ENCODE results near the gene MGRN1.
A peak's percentile ranks its signal among the peaks of the same experiment; 100 is the strongest.

Gene MGRN1

DNA sequence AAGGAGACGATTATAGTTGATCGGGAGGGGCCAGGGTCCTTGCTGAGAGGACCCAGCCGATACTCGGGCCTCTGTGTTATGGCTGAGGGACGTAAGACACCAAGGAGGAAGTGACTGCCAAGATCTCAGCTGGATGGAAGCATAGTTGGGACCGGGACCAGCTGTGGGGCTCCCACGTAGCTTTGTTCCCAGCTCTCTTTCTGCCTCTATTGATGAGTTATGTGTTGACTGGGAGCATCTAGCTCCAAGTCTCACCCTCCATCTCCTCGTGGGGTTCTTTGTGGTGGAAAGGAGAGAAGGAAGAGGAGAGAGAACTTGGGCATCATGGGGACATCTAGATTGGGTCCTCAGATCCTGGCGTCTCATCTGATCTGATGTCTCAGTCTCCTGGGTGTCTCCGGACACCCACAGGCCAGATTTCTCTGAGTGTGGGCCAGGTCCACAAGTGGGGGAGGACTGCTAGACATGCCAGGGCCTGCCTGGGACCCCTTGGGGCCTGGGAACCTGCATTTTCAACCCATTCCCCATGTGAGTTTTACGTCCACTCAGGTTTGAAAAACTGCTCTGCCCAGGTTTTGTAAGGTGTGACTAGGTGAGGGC, 1.0 kb downstream of the MGRN1 start:
- peak overlapping the region; percentile 98 for H3K4me3 Mint-ChIP-seq
- H3K4me1 Mint-ChIP-seq (ENCODE audit: low read depth) = peaks cover 57% of the 10 kb centered on the region

DNA sequence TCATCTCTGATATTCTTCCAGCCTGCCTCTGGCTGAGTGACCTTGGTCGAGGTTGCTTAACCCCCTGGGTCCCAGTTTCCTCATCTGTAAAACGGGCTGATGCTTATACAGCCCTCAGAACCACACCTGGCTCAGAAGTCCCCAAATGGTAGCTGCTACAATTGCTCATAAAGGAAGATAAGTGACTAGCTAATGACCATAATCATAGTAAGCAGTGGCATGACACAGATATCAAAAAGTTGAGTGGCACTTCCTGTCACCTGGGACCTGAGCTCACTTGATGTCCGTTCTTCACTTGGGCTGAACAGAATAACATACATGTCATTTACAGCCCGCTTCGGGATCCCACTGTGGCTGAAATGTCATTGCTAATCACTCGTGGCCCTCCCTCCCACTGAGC, 1.8 kb downstream of the MGRN1 start:
- peak overlapping the region; percentile 97 for H3K27ac Mint-ChIP-seq
- no peaks in the 10 kb centered on the region for H3K27me3 Mint-ChIP-seq
- peaks cover 51% of the 10 kb centered on the region for H3K36me3 Mint-ChIP-seq (ENCODE audit: low read depth)
- no peaks in the 10 kb centered on the region for H3K9me3 Mint-ChIP-seq
- H3K4me1 Mint-ChIP-seq (ENCODE audit: low read depth) = peaks cover 57% of the 10 kb centered on the region
- peak overlapping the region; percentile 98 for H3K4me3 Mint-ChIP-seq
- intact Hi-C loops (cut with micrococcal nuclease) = loop anchor here (5.0 kb wide), 1 partner anchor 36 kb away; no protein-coding TSS in a partner anchor

More for the DNA sequence above, 1.0 kb downstream of the MGRN1 start:
- Mint-ChIP-seq H3K27ac (peak overlapping the region; percentile 97), H3K9me3 (no peaks in the 10 kb centered on the region), H3K27me3 (no peaks in the 10 kb centered on the region), H3K36me3 (ENCODE audit: low read depth) (peaks cover 51% of the 10 kb centered on the region)
- intact Hi-C loops (cut with micrococcal nuclease) = loop anchor here (5.0 kb wide), 1 partner anchor 37 kb away; no protein-coding TSS in a partner anchor

DNA sequence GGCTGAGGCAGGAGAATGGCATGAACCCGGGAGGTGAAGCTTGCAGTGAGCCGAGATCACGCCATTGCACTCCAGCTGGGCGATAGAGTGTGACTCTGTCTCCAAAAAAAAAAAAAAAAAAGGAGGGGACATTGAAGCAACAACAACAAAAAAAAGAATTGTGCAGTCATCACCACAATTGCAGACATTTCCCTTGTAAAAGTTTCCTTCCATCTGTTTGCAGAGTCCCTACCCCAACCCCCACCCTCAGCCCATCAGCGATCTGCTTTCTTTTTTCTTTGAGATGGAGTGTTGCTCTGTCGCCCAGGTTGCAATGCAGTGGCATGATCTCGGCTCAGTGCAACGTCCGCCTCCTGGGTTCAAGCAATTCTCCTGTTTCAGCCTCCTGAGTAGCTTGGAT, 3.7 kb downstream of the MGRN1 start:
- H3K9me3 Mint-ChIP-seq = no peaks in the 10 kb centered on the region
- H3K4me3 Mint-ChIP-seq = no peak overlapping the region
- H3K36me3 Mint-ChIP-seq (ENCODE audit: low read depth) = peaks cover 59% of the 10 kb centered on the region
- H3K4me1 Mint-ChIP-seq (ENCODE audit: low read depth) = peaks cover 52% of the 10 kb centered on the region
- no peak overlapping the region for H3K27ac Mint-ChIP-seq
- H3K27me3 Mint-ChIP-seq = no peaks in the 10 kb centered on the region
- intact Hi-C loops (cut with micrococcal nuclease) = loop anchor here (5.0 kb wide), 1 partner anchor 34 kb away; no protein-coding TSS in a partner anchor

DNA sequence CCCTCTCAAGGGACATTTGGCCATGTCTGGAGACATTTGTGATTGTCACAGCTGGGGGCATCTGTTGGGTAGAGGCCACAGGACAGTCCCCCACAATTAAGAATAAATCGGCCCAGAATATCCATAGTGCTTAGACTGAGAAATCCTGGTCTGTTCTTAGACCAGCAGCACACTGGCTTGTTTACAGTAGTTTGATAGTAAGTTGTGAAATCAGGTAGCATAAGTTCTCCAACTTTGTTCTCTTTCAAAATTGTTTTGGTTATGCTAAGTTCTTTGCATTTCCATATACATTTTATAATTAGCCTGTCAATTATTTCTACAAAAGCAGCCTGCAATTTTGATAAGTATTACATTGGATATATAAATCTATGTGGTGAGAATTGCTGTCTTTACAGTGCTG, 6.8 kb downstream of the MGRN1 start:
- intact Hi-C loops (cut with micrococcal nuclease) = no loop called here
- Mint-ChIP-seq H3K4me3 (no peak overlapping the region), H3K36me3 (ENCODE audit: low read depth) (peaks cover 72% of the 10 kb centered on the region)

DNA sequence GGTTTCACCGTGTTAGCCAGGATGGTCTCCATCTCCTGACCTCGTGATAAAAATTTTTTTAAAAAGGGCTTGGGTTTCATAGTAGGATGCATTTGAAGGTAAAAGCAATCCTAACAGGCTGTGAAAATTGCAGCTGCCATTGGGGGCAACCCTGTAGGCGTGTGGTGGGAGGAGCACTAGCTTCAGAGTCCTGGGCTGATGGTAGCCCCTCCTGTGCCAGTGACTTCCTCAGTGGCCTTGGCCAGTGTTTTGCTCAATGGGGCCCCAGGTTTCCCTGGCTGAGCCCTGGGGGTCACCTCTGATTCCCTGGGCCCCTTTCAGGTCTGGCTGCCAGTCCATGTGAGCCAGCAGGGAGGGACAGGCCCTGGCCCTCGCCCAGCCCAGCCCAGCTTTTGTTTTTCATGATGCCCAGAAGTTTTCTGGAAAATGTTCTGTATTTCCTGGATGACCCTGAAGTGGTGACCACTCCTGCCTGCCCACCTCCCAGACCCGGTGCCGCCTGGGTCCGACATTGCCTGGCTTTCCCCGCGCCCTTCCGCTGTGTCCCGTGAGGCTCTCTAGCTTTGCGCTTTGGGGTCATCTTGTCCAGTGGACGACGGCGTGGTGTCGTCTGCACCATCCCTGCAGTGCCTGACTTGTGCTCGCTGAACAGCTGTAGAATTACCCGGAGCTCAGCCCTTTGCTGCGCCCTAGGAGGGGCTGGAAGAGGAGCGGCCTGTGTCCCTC, 9.4 kb downstream of the MGRN1 start:
- no peak overlapping the region for H3K27ac Mint-ChIP-seq
- peaks cover 33% of the 10 kb centered on the region for H3K4me1 Mint-ChIP-seq (ENCODE audit: low read depth)
- H3K27me3 Mint-ChIP-seq = no peaks in the 10 kb centered on the region
- H3K9me3 Mint-ChIP-seq = no peaks in the 10 kb centered on the region
- no peak overlapping the region for H3K4me3 Mint-ChIP-seq
- H3K36me3 Mint-ChIP-seq (ENCODE audit: low read depth) = peaks cover 72% of the 10 kb centered on the region
- intact Hi-C loops (cut with micrococcal nuclease) = no loop called here

More for the DNA sequence above, 6.8 kb downstream of the MGRN1 start:
- Mint-ChIP-seq H3K4me1 (ENCODE audit: low read depth) (peaks cover 45% of the 10 kb centered on the region), H3K27me3 (no peaks in the 10 kb centered on the region), H3K27ac (no peak overlapping the region), H3K9me3 (no peaks in the 10 kb centered on the region)

DNA sequence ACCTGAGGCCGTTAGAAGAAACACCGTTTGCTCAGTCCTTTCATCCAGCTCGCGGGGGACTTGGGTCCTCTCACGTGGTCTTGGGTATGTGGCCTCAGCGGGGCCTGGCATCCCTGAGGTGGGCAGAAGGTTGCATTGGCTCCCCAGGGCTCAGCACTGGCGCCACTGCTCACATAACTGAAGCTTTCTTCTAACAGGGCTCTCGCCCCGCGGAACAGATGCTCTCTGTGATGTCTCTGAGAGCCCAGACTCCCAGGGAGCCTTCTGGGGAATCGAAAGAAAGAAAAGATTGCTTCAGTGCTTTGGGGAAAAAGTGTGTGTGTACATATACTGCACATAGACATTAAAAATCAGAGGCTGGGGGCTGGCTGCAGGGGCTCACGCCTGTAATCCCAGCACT, 10.1 kb downstream of the MGRN1 start:
- Mint-ChIP-seq H3K27me3 (no peaks in the 10 kb centered on the region), H3K9me3 (no peaks in the 10 kb centered on the region), H3K4me3 (no peak overlapping the region), H3K4me1 (ENCODE audit: low read depth) (peaks cover 37% of the 10 kb centered on the region), H3K27ac (no peak overlapping the region), H3K36me3 (ENCODE audit: low read depth) (peaks cover 72% of the 10 kb centered on the region)
- intact Hi-C loops (cut with micrococcal nuclease) = no loop called here

DNA sequence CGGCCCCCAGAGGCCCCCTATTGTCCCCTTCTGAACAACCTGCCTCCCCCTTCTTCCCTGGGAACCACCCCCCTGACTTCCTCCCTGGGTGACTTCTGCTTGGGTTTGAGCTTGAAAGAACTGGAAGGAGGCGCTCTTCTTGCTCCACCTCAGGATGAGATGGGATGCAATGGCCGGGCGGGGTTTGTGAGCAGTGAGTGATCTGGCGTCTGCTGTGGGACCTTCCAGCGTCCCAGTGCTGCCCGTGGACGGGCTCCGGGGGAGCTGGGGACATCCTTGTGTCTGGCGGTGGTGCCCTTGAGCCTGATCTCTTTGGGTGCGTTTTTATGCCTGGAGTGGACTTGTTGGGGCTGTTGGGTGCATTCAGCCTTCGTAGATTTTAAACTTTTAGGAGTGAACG, 11.6 kb downstream of the MGRN1 start:
- H3K4me3 Mint-ChIP-seq = no peak overlapping the region
- H3K36me3 Mint-ChIP-seq (ENCODE audit: low read depth) = peaks cover 78% of the 10 kb centered on the region
- peaks cover 52% of the 10 kb centered on the region for H3K4me1 Mint-ChIP-seq (ENCODE audit: low read depth)
- H3K27ac Mint-ChIP-seq = peak overlapping the region; percentile 8
- intact Hi-C loops (cut with micrococcal nuclease) = no loop called here
- H3K9me3 Mint-ChIP-seq = no peaks in the 10 kb centered on the region
- H3K27me3 Mint-ChIP-seq = no peaks in the 10 kb centered on the region

DNA sequence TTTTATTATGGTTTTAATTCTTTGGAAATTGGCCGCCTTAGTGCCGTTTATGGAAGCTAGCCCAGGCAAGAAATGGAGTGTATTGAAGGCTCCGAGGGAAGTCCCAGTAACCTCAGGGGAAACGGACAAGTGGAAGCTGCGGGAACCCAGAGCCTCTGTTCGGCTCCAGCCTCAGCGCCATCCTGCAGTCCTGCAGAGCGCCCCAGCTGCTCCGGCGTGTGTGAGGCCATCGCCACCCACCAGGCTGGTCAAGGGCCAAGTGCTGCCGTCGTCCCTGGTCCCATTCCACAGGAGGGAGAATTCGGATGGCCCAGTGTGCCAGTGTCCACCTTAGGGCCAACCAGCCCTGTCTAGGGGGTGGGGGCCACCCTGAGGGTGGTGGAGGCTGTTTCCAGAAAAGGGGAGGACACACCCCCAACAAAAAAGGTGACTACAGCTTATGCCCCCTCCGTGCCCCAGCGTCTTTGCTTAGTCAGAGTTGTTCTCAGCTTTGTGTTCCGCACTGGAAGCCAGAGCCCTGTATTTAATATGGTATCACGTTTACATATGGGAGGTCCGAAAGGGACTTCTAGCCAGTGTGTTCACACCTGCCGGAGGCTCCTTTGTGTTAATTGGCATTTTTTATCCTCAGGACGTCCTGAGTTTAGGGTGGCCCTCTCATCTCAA, 13.0 kb downstream of the MGRN1 start:
- H3K4me1 Mint-ChIP-seq (ENCODE audit: low read depth) = peaks cover 61% of the 10 kb centered on the region
- no peaks in the 10 kb centered on the region for H3K27me3 Mint-ChIP-seq
- peaks cover 72% of the 10 kb centered on the region for H3K36me3 Mint-ChIP-seq (ENCODE audit: low read depth)
- no peak overlapping the region for H3K4me3 Mint-ChIP-seq
- H3K9me3 Mint-ChIP-seq = no peaks in the 10 kb centered on the region
- intact Hi-C loops (cut with micrococcal nuclease) = no loop called here
- peak overlapping the region; percentile 42 for H3K27ac Mint-ChIP-seq

DNA sequence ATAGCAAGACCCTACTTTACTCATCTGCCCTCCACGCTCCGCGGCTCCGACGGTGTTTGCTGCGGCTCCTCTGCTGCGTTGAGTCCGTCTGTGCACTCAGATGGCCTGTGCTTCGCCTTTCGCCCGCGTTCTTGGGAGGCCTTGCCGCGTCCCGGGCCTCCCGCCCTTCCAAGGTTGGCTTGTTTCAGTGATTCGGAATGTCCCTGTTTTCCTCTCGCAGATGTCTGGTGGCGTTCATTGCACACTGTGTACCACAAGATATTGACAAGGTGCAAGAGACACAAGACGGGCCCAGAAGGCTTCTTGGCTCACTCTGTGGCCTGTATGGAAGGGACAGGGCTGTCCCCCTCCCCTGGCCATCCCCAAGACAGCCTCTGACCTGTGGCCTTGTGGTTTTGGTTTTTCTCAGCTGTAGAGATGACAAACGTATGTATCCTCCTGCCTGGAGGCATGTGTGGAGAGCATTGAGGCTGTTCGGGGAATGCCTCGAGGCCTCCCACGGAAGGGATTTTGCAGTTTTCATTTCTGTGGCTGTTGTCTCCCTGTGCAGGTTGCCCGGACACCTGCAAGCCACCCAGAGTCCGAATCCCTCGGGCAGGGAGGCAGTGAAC, 15.4 kb downstream of the MGRN1 start:
- no peak overlapping the region for H3K4me3 Mint-ChIP-seq
- peaks cover 73% of the 10 kb centered on the region for H3K36me3 Mint-ChIP-seq (ENCODE audit: low read depth)
- peak overlapping the region; percentile 61 for H3K27ac Mint-ChIP-seq
- intact Hi-C loops (cut with micrococcal nuclease) = no loop called here
- no peaks in the 10 kb centered on the region for H3K9me3 Mint-ChIP-seq
- H3K4me1 Mint-ChIP-seq (ENCODE audit: low read depth) = peaks cover 52% of the 10 kb centered on the region
- H3K27me3 Mint-ChIP-seq = no peaks in the 10 kb centered on the region

DNA sequence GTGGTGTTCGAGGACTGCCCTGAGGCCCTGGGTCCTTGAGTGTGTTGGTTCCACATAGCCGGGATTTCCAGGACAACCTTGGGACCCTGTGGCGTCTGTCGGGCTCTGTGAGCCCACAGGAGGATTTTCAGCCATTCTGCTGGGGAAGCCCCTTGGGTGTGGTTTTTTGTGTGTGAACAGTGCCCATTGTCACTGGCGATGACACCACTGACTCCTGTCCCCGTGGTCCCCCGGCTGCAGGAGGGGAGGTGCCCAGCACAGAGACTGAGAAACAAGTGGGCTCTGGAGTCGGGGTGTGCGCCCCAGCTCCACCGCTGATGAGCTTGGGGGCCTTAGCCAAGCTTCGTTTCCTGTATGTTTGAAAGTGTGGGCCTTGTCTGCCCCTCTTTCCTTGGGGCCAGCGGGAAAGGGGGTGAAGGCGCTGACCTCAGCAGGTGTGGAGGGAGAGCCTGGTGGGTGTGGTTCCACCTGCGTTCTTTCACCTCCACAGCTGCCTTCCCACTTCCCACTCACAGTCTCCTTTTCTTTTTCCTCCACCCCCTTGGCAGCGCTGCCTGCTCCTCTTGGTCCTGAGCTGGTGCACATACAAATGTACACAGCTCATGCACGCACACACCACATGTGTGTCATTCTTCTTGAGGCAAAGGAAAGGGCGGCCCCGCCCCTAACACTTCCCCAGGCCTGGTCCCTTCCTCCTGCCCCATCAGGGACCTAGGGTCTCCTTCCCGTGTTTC, 16.1 kb downstream of the MGRN1 start:
- Mint-ChIP-seq H3K9me3 (no peaks in the 10 kb centered on the region), H3K4me3 (no peak overlapping the region)

DNA sequence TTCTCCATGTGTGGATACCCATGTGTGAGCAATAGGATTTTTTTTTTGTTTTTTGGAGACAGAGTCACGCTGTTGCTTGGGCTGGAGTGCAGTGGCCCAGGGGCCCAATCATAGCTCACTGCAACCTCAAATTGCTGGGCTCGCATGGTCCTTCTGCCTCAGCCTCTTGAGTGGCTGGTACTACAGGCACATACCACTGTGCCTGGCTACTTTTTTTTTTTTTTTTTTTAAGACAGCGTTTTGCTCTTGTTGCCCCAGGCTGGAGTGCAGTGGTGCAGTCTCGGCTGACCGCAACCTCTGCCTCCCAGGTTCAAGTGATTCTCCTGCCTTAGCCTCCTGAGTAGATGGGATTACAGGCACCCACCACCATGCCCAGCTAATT, 16.7 kb downstream of the MGRN1 start:
- Mint-ChIP-seq H3K27me3 (no peaks in the 10 kb centered on the region), H3K9me3 (no peaks in the 10 kb centered on the region), H3K4me3 (no peak overlapping the region), H3K27ac (peak overlapping the region; percentile 61), H3K36me3 (ENCODE audit: low read depth) (peaks cover 76% of the 10 kb centered on the region), H3K4me1 (ENCODE audit: low read depth) (peaks cover 55% of the 10 kb centered on the region)
- intact Hi-C loops (cut with micrococcal nuclease) = no loop called here

More for the DNA sequence above, 16.1 kb downstream of the MGRN1 start:
- Mint-ChIP-seq H3K27me3 (no peaks in the 10 kb centered on the region), H3K27ac (peak overlapping the region; percentile 61), H3K4me1 (ENCODE audit: low read depth) (peaks cover 58% of the 10 kb centered on the region), H3K36me3 (ENCODE audit: low read depth) (peaks cover 76% of the 10 kb centered on the region)
- intact Hi-C loops (cut with micrococcal nuclease) = no loop called here

DNA sequence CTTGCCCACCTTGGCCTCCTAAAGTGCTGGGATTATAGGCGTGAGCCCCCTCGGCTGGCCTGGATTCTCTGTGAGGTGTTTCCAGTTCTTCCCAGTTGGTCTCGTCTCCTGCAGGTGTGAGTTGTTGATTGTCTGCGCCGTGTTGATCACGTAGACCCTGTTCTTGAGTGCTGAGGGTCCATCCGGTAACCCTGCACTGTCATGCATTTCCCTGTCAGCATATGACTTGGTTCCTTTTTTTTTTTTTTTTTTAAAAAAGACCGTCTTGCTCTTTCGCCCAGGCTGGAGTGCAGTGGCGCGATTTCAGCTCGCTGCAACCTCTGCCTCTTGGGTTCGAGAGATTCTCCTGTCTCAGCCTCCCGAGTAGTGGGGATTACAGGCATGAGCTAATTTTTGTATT, 17.3 kb downstream of the MGRN1 start:
- Mint-ChIP-seq H3K4me3 (peak overlapping the region; percentile 58), H3K9me3 (no peaks in the 10 kb centered on the region), H3K27me3 (no peaks in the 10 kb centered on the region), H3K4me1 (ENCODE audit: low read depth) (peaks cover 53% of the 10 kb centered on the region), H3K36me3 (ENCODE audit: low read depth) (peaks cover 76% of the 10 kb centered on the region), H3K27ac (peak overlapping the region; percentile 61)
- intact Hi-C loops (cut with micrococcal nuclease) = no loop called here

DNA sequence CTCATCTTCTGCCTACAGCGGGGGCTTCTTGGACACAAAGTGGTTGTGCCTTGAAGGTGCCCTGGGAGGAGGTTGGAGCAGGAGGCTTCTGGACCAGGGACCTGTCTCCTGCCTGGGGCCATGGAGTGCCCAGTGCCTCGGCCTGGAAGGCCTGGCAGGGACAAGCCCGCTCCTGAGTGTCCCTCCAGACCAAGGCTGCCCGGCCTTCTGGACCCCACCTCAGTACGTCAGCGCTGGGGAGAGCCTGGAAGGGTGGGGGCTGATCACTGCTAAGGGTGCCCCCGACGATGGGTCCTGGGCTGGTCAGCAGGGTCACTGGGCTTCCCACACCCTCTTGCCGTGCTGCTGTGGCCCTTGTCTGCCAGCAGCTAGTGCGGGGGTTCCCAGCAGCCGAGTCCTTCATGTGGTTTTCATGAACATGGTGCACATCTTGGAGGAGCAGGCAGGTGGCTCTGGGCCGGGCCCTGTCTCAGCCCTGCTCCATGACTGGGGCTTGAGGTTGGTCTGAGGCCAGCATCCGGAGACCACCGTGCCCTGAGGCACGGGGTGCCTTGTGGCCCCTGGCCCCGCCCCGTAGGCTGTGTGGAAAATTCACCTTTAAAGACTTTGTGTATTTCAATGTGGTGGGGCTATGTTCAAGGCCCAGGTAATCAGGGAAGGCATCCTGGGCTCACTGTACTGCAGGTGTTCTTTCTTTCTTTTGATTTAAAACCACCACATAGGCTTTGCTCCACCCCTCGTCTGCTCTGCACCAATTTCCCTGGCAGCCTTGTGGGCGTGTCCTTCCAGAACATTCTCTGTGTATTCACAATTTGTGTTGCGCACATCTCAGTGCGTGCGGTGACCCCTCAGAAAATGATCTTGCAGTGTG, 22.4 kb downstream of the MGRN1 start:
- Mint-ChIP-seq H3K27ac (no peak overlapping the region), H3K4me1 (ENCODE audit: low read depth) (peaks cover 45% of the 10 kb centered on the region), H3K9me3 (no peaks in the 10 kb centered on the region), H3K27me3 (no peaks in the 10 kb centered on the region), H3K36me3 (ENCODE audit: low read depth) (peaks cover 81% of the 10 kb centered on the region), H3K4me3 (no peak overlapping the region)
- intact Hi-C loops (cut with micrococcal nuclease) = no loop called here

All from dendritic cell treated with granulocyte-macrophage colony-stimulating factor and Interleukin-4, amounts not matched to agents 40 ng/mL and 50 ng/mL, for 4 days (primary cell).